Mesodermal cell (in vitro differentiated cells): ENCODE measurements around the gene KCNC3.

Experiments used
- H3K27ac ChIP-seq: 2 replicates; pipeline ENCODE4 v1.7.0; 2013; ENCODE audit warnings: mild to moderate bottlenecking, low read depth, low read length, moderate library complexity; ENCODE audit not compliant: severe bottlenecking
- H3K36me3 ChIP-seq: 2 replicates; pipeline ENCODE4 v1.7.1; 2013; ENCODE audit warnings: mild to moderate bottlenecking, low read length, moderate library complexity; ENCODE audit not compliant: control insufficient read depth, insufficient read depth
- H3K4me1 ChIP-seq: one replicate; pipeline ENCODE4 v1.7.1; 2013; ENCODE audit warnings: mild to moderate bottlenecking, low read length; ENCODE audit not compliant: insufficient read depth, control insufficient read depth, poor library complexity, severe bottlenecking
- H3K4me3 ChIP-seq: 2 replicates; pipeline ENCODE4 v1.7.0; 2013; ENCODE audit warnings: low read length, control low read depth, mild to moderate bottlenecking; ENCODE audit not compliant: insufficient read depth, poor library complexity, severe bottlenecking; ENCODE audit errors: extremely low read depth
- H3K9me3 ChIP-seq: 2 replicates; pipeline ENCODE4 v1.7.1; 2013; ENCODE audit warnings: mild to moderate bottlenecking, low read length, moderate library complexity; ENCODE audit not compliant: control insufficient read depth
- WGBS, 2 experiments: methylation state at CpG; one replicate each; pipeline ENCODE4 v1.1.5; 2013; ENCODE audit warnings: missing lambda C conversion rate in 2 of 2; ENCODE audit not compliant: insufficient coverage in 2 of 2; 5-methylcytosine and 5-hydroxymethylcytosine counted together

Gene KCNC3

DNA sequence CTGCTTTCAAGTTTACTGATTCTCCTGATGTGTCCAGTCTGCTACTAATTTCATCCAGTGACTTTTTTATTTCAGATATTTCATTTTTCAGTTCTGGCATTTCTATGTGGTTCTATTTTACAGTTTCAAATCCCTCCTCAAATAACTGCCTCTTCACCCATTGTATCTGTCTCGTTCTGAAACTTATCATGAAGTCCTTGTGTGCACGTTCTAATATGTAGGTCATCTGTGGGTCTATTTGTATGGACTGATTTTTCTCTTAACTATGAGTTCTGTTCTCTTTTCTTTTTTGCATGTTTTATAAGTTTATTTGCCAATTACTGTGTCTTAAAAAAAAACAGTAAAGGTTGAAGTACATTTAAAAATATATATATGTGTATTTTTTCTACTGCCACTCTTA, 43.3 kb downstream of the KCNC3 start:
- no CpG with 5 or more reads among the region's 2 CpGs for WGBS, 2 experiments
- Histone ChIP-seq H3K36me3 (no peaks in the 10 kb centered on the region), H3K9me3 (peaks cover 16% of the 10 kb centered on the region), H3K27ac (no peak overlapping the region), H3K4me3 (no peak overlapping the region), H3K4me1 (no peaks in the 10 kb centered on the region)

DNA sequence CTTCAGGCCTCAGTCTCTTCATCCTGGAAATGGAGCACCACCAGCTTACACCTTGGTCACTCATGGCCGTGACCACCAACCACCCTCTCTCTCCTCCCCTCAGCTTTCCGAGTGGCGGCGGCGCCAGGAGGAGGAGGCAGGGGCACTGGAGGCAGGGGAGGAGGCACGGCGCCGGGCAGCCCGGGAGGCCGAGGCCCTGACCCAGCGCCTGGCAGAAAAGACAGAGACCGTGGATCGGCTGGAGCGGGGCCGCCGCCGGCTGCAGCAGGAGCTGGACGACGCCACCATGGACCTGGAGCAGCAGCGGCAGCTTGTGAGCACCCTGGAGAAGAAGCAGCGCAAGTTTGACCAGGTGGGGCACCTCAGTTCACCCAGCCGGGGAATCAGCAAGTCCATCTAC, 47.7 kb downstream of the KCNC3 start:
- 90 to 96% methylated on average over 17 of the region's 22 CpGs for WGBS, 2 experiments
- Histone ChIP-seq H3K27ac (no peak overlapping the region), H3K36me3 (no peaks in the 10 kb centered on the region), H3K4me1 (no peaks in the 10 kb centered on the region), H3K4me3 (no peak overlapping the region), H3K9me3 (peaks cover 8% of the 10 kb centered on the region)

DNA sequence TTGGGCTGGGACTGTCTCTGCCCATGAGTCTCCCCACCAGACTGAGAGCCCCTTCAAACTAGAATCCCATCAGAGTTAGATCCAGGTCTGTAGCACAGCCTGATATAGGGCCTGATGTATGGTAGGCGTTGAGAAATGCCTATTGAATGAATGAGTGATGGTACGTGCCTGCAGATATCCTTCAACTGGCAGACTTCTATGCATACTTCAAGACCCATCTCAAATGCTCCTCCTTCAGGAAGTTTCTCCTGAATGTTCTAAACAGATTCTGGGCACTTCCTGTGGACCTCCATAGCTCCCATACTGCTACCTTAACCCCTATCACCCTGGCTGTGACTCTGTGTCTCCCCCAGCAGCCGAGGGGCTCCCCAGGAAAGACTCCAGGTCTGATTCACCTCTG, 48.2 kb downstream of the KCNC3 start:
- H3K4me3 ChIP-seq, result no peak overlapping the region
- no peaks in the 10 kb centered on the region for H3K4me1 ChIP-seq
- 100% methylated on average over 2 of the region's 3 CpGs; no CpG with 5 or more reads in 1 of the 2 experiments for WGBS, 2 experiments
- H3K27ac ChIP-seq, result no peak overlapping the region
- no peaks in the 10 kb centered on the region for H3K36me3 ChIP-seq
- peaks cover 4% of the 10 kb centered on the region for H3K9me3 ChIP-seq

DNA sequence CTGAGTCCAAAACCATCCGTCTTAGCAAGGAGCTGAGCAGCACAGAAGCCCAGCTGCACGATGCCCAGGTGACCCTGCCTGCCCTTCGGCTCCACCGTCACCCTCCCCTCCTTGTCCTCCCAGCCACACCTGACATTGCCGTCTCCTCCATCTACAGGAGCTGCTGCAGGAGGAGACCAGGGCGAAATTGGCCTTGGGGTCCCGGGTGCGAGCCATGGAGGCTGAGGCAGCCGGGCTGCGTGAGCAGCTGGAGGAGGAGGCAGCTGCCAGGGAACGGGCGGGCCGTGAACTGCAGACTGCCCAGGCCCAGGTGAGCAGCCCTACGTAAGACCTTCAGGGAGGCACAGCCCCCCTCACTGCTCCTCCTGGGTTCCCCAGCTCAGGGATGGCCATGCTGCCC, 49.1 kb downstream of the KCNC3 start:
- Histone ChIP-seq H3K36me3 (no peaks in the 10 kb centered on the region), H3K4me3 (no peak overlapping the region), H3K27ac (no peak overlapping the region), H3K9me3 (peaks cover 2% of the 10 kb centered on the region), H3K4me1 (no peaks in the 10 kb centered on the region)
- WGBS, 2 experiments, result 87 to 95% methylated on average over 11 of the region's 14 CpGs

DNA sequence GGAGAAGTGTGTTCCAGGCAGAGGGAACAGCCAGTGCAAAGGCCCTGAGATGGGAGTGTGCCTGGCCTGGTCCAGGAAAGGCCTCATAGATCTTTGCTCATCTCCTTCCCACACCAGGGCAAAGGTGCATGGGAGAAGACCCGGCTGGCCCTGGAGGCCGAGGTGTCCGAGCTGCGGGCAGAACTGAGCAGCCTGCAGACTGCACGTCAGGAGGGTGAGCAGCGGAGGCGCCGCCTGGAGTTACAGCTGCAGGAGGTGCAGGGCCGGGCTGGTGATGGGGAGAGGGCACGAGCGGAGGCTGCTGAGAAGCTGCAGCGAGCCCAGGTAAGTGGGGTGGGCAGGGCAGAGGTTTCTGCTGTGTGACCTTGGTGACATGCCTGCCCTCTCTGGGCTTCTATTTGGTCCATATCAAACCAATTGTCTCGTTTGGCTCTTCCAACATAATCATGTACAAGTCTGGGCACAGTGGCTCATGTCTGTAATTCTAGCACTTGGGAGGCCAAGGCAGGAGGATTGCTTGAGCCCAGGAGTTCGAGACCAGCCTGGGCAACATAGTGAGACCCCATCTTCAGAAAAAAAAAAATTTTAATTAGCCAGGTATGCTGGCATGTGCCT, 51.1 kb downstream of the KCNC3 start:
- WGBS, 2 experiments, result 85 to 96% methylated on average over 9 to 14 of the region's 14 CpGs
- no peak overlapping the region for H3K27ac ChIP-seq
- H3K9me3 ChIP-seq, result no peaks in the 10 kb centered on the region
- no peak overlapping the region for H3K4me3 ChIP-seq
- no peaks in the 10 kb centered on the region for H3K36me3 ChIP-seq
- no peaks in the 10 kb centered on the region for H3K4me1 ChIP-seq

DNA sequence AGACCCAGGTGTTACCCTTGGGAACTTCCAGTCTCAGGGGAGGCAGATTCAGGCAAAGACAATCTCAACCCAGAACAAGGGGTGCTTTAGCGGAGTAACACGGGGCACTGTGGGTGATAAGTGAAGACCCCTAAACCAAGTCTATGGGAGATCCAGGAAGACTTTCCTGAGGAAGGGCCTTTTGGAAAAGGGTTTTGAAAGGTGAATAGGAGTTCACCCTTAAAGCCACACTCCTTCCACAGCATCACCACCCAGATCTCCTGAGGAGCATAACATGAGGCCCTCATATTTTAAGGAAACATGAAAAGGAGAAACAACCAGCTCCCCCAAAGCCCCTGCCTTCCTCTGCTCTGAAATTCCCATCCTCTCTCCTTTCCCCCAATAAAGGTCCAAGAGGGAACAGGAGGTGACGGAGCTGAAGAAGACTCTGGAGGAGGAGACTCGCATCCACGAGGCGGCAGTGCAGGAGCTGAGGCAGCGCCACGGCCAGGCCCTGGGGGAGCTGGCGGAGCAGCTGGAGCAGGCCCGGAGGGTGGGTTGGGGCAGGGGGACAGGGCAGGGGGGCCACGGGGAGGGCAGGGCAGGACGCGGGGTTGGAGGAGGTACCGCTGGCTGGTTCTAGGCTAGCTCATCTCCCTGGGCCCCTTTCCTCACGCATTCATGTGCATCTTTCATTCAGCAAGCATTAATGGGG, 52.7 kb downstream of the KCNC3 start:
- no peak overlapping the region for H3K4me3 ChIP-seq
- 79 to 84% methylated on average over 9 to 14 of the region's 15 CpGs for WGBS, 2 experiments
- peaks cover 3% of the 10 kb centered on the region for H3K9me3 ChIP-seq
- H3K36me3 ChIP-seq, result no peaks in the 10 kb centered on the region
- no peak overlapping the region for H3K27ac ChIP-seq
- H3K4me1 ChIP-seq, result no peaks in the 10 kb centered on the region

DNA sequence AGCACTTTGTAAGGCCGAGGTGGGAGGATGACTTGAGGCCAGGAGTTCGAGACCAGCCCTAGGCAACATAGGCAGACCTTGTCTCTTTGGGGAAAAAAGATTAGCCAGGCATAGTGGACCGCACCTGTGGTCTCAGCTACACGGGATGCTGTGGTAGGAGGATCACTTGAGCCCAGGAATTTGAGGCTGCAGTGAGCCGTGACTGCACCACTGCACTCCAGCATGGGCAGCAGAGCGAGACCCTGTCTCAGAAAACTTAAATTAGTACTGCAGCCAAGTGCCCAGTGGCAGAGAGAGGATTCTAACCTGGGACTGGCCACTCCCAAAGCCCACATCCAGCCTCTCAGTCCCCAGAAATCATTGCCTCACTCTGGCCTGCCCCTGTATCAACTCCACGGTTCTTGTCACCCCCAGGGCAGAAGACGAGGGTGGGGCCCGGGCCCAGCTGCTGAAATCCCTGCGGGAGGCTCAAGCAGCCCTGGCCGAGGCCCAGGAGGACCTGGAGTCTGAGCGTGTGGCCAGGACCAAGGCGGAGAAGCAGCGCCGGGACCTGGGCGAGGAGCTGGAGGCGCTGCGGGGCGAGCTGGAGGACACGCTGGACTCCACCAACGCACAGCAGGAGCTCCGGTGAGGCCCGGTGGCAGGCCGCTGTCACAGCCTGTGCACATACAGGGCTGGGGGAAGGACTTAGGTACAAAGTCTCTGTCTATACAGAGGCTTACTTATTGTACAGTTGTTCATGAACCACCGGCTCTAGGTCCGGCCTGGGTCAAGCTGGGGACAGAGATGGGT, 53.4 kb downstream of the KCNC3 start:
- peaks cover 3% of the 10 kb centered on the region for H3K9me3 ChIP-seq
- no peak overlapping the region for H3K4me3 ChIP-seq
- 82 to 86% methylated on average over 25 to 26 of the region's 26 CpGs for WGBS, 2 experiments
- no peaks in the 10 kb centered on the region for H3K4me1 ChIP-seq
- H3K36me3 ChIP-seq, result no peaks in the 10 kb centered on the region
- no peak overlapping the region for H3K27ac ChIP-seq

DNA sequence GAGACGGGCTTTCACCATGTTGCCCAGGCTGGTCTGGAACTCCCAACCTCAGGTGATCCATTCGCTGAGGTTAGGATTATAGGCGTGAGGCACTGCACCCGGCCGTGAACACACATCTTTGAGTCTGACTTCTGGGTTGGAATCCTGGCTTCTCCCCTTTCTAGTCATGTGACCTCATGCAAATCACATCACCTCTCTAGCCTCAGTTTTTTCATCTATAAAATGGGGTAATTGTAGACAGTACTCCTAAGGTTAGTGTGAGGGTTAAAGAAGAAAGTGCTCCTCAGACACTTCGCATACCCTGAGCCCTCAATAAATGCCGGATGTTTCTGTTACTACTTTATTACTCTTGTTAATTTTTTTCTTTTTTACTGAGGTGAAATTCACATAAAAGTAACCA, 55.4 kb downstream of the KCNC3 start:
- Histone ChIP-seq H3K9me3 (peaks cover 3% of the 10 kb centered on the region), H3K4me1 (no peaks in the 10 kb centered on the region), H3K36me3 (no peaks in the 10 kb centered on the region), H3K27ac (no peak overlapping the region), H3K4me3 (no peak overlapping the region)
- WGBS, 2 experiments, result 85 to 91% methylated on average over 2 to 5 of the region's 7 CpGs

DNA sequence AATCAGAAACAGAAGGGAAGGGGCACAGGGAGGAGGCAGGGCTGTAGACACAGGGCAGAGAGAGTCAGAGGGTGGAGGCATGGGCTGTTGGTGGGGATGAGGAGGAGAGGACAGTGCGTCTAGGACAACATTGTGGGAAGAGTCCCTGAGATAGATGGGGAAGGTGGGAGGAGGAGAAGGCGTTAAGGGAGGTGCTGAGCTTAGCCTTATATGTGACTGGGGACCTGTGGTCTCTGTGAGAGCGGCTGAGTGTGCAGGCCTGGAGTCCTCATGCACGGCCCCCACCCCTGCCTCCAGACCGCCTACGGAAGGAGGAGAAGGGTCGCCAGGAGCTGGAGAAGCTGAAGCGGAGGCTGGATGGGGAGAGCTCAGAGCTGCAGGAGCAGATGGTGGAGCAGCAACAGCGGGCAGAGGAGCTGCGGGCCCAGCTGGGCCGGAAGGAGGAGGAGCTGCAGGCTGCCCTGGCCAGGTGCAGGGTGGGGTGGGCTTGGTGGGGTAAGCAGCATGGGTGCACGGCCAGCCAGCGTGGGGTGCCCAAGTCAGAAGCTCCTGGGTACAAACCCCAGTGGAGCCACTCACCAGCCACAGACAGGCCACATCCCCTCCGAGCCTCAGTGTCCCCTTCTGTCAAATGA, 56.8 kb downstream of the KCNC3 start:
- Histone ChIP-seq H3K36me3 (no peaks in the 10 kb centered on the region), H3K27ac (no peak overlapping the region), H3K4me1 (no peaks in the 10 kb centered on the region), H3K4me3 (no peak overlapping the region), H3K9me3 (peaks cover 3% of the 10 kb centered on the region)
- WGBS, 2 experiments, result 80 to 86% methylated on average over 13 of the region's 14 CpGs

DNA sequence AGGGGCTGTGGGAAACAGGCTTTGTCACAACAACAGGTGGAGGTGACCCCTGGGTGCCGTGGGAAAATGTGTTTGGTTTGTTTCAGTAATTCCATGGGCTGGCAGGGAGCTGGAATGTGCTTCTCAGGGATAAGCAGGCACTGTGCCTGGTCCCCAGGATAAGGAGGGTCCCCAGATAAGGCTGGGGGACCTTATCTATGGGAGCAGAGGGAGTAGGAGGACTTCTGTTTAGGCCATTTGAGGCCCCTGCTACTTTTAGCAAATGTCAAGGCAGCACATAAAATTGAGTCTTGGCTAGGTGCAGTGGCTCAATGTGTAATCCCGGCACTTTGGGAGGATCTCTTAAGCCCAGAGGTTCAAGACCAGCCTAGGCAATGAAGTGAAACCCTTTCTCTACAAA, 59.5 kb downstream of the KCNC3 start:
- peaks cover 3% of the 10 kb centered on the region for H3K9me3 ChIP-seq
- 70 to 94% methylated on average over 2 of the region's 2 CpGs for WGBS, 2 experiments
- no peak overlapping the region for H3K4me3 ChIP-seq
- no peak overlapping the region for H3K27ac ChIP-seq
- H3K4me1 ChIP-seq, result no peaks in the 10 kb centered on the region
- H3K36me3 ChIP-seq, result no peaks in the 10 kb centered on the region
